Hepatocyte (in vitro differentiated cells): ENCODE results near the gene SELE. TPM values are rescaled to one million over a fixed set of nuclear protein-coding genes. Genes with fewer than 3 reads are reported as not detected.

Experiments used
- DNase-seq: peaks from one replicate; pipeline ENCODE4 v3.0.0-alpha.2; 2016; ENCODE audit warnings: low spot score
- H2AFZ ChIP-seq: fragments of 200-600 bp; sonication (generic); 2 replicates; pipeline ENCODE4 v1.6.0; 2016; ENCODE audit warnings: antibody characterized with exemption, mild to moderate bottlenecking
- H3K27ac ChIP-seq: fragments of 200-600 bp; sonication (generic); 2 replicates; pipeline ENCODE4 v1.5.1; 2016; ENCODE audit warnings: mild to moderate bottlenecking
- H3K27me3 ChIP-seq: fragments of 200-600 bp; sonication (generic); 2 replicates; pipeline ENCODE4 v1.6.1; 2016
- H3K36me3 ChIP-seq: fragments of 200-600 bp; sonication (generic); replicated peaks from 2 replicates; pipeline ENCODE4 v1.5.1; 2016; ENCODE audit warnings: low read depth; ENCODE audit not compliant: insufficient read depth
- H3K4me1 ChIP-seq: fragments of 200-600 bp; sonication (generic); 2 replicates; pipeline ENCODE4 v1.5.1; 2016; ENCODE audit warnings: mild to moderate bottlenecking, moderate library complexity; ENCODE audit not compliant: insufficient read depth
- H3K4me2 ChIP-seq: fragments of 200-600 bp; sonication (generic); 2 replicates; pipeline ENCODE4 v1.6.0; 2016
- H3K4me3 ChIP-seq: fragments of 200-600 bp; sonication (generic); 2 replicates; pipeline ENCODE4 v1.5.1; 2016; ENCODE audit warnings: mild to moderate bottlenecking
- H3K79me2 ChIP-seq: fragments of 200-600 bp; sonication (generic); 2 replicates; pipeline ENCODE4 v1.6.0; 2017; ENCODE audit warnings: mild to moderate bottlenecking
- H3K9me2 ChIP-seq: fragments of 200-600 bp; sonication (generic); replicated peaks from 2 replicates; pipeline ENCODE4 v1.6.0; 2017; ENCODE audit warnings: mild to moderate bottlenecking; ENCODE audit not compliant: insufficient read depth
- H3K9me3 ChIP-seq: fragments of 200-600 bp; sonication (generic); 2 replicates; pipeline ENCODE4 v1.5.1; 2016; ENCODE audit warnings: low read depth, mild to moderate bottlenecking
- H4K20me1 ChIP-seq: fragments of 200-600 bp; sonication (generic); 2 replicates; pipeline ENCODE4 v1.6.0; 2016; ENCODE audit warnings: mild to moderate bottlenecking; ENCODE audit not compliant: insufficient read depth, poor library complexity, severe bottlenecking
- EZH2 ChIP-seq: fragments of 200-600 bp; sonication (generic); IDR thresholded peaks from 2 replicates; pipeline ENCODE4 v1.6.1; 2016; ENCODE audit warnings: antibody characterized with exemption, mild to moderate bottlenecking, borderline replicate concordance
- EZH2phosphoT487 ChIP-seq: fragments of 200-600 bp; sonication (generic); IDR thresholded peaks from one replicate; pipeline ENCODE4 v1.6.1; 2018; ENCODE audit warnings: antibody characterized with exemption, mild to moderate bottlenecking, low read depth, moderate library complexity; ENCODE audit not compliant: unreplicated experiment, severe bottlenecking
- WGBS: methylation state at CpG from one replicate; pipeline ENCODE4 v1.1.6; 2016; ENCODE audit warnings: low lambda C conversion rate; ENCODE audit errors: missing lambda C conversion rate; 5-methylcytosine and 5-hydroxymethylcytosine counted together
- polyA plus RNA-seq: library from polyadenylated mRNA; unstranded; fragments of >200 nt; fragmentation: Nextera tagmentation; extraction: Ambion mirVana; gene quantifications from 2 replicates; pipeline ENCODE4 v1.2.1, GENCODE V29; 2016
- total RNA-seq: library from RNA; depleted of rRNA; stranded (reverse); fragments of >200 nt; gene quantifications from 2 replicates; pipeline ENCODE4 v1.2.3, GENCODE V29; 2014
- TF ChIP-seq, protein P1 (sequence below): fragments of 200-600 bp; sonication (generic); IDR thresholded peaks from 2 replicates; pipeline ENCODE4 v1.5.1; 2016; ENCODE audit warnings: antibody characterized with exemption, mild to moderate bottlenecking; ENCODE audit not compliant: poor library complexity

The SELE gene
- total and polyA plus RNA-seq, 2 experiments from 2014 or later: 0.03 TPM; not detected in 1

DNA sequence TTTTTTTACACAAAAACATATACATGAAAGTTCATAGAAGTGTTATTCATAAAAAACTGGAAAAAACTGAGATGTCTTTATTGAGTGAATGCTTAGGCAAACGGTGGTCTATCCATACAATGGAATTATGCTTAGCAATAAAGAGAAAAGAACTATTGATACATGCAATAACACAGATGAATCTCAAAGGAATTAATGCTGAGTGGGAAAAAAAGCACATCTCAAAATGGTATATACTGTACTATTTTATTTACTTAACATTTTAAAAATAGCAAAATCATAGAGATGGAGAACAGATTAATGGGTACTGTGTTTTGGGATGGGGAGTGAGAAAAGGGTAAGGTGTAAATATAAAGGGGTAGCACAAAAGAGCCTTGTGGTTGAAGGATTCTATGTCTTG is 31.0 kb upstream of the SELE start:
- no peak overlapping the region for H3K4me3 ChIP-seq
- H3K4me2 ChIP-seq: no peak overlapping the region
- TF ChIP-seq EZH2: no peak
- TF ChIP-seq, protein P1, sequence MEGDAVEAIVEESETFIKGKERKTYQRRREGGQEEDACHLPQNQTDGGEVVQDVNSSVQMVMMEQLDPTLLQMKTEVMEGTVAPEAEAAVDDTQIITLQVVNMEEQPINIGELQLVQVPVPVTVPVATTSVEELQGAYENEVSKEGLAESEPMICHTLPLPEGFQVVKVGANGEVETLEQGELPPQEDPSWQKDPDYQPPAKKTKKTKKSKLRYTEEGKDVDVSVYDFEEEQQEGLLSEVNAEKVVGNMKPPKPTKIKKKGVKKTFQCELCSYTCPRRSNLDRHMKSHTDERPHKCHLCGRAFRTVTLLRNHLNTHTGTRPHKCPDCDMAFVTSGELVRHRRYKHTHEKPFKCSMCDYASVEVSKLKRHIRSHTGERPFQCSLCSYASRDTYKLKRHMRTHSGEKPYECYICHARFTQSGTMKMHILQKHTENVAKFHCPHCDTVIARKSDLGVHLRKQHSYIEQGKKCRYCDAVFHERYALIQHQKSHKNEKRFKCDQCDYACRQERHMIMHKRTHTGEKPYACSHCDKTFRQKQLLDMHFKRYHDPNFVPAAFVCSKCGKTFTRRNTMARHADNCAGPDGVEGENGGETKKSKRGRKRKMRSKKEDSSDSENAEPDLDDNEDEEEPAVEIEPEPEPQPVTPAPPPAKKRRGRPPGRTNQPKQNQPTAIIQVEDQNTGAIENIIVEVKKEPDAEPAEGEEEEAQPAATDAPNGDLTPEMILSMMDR: no peak
- TF ChIP-seq EZH2phosphoT487: no peak
- no peaks in the 10 kb centered on the region for H3K36me3 ChIP-seq
- DNase-seq: no peak
- H3K27me3 ChIP-seq: no peaks in the 10 kb centered on the region
- H3K79me2 ChIP-seq: no peaks in the 10 kb centered on the region
- no peaks in the 10 kb centered on the region for H3K9me3 ChIP-seq
- no peaks in the 10 kb centered on the region for H3K9me2 ChIP-seq
- no peak overlapping the region for H2AFZ ChIP-seq
- peaks cover 14% of the 10 kb centered on the region for H3K4me1 ChIP-seq
- no peak overlapping the region for H3K27ac ChIP-seq
- 72% methylated on average over 1 of the region's 1 CpG for WGBS
- H4K20me1 ChIP-seq: no peaks in the 10 kb centered on the region

DNA sequence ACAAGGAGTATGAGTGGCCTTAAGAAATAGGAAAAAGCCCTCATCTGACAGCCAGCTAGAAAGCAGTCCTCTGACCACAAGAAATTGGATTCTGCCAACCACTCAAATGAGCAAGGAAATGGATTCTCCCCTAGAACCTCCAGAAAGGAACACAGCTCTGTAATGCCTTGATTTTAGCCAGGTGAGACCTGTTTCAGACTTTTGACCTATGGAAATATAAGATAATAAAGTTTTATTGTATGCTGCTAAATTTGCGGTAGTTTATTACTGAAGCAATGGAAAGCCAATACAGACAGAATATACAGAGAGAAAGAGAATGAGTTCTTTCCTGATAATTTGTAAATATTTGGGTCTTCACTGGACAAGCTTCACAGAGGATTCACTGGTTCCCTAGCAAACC is 28.8 kb upstream of the SELE start:
- Histone ChIP-seq H3K4me1 (peaks cover 14% of the 10 kb centered on the region), H3K4me3 (no peak overlapping the region), H3K9me3 (no peaks in the 10 kb centered on the region), H3K27me3 (no peaks in the 10 kb centered on the region), H2AFZ (no peak overlapping the region), H3K36me3 (no peaks in the 10 kb centered on the region), H3K79me2 (no peaks in the 10 kb centered on the region), H4K20me1 (no peaks in the 10 kb centered on the region), H3K9me2 (no peaks in the 10 kb centered on the region), H3K27ac (no peak overlapping the region), H3K4me2 (no peak overlapping the region)
- no peak for DNase-seq
- no peak for TF ChIP-seq EZH2
- TF ChIP-seq, protein P1: no peak
- TF ChIP-seq EZH2phosphoT487: no peak
- WGBS: 64% methylated on average over 1 of the region's 1 CpG

DNA sequence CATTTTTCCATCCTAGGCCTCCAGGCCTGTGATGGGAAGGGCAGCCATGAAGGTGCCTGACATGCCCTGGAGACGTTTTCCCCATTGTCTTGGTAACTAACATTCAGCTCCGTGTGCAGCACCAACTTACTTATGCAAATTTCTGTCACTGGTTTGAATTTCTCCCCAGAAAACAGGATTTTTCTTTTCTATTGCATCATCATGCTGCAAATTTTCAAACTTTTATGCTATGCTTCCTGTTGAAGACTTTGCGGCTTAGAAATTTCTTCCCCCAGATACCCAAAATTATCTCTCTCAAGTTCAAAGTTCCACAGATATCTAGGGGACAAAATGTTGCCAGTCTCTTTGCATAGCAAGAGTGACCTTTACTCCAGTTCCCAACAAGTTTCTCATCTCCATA is 25.2 kb upstream of the SELE start:
- no peaks in the 10 kb centered on the region for H4K20me1 ChIP-seq
- no peak overlapping the region for H3K4me3 ChIP-seq
- no peaks in the 10 kb centered on the region for H3K9me2 ChIP-seq
- no peak overlapping the region for H3K4me2 ChIP-seq
- no peaks in the 10 kb centered on the region for H3K79me2 ChIP-seq
- H3K4me1 ChIP-seq: peaks cover 5% of the 10 kb centered on the region
- DNase-seq: no peak
- H3K36me3 ChIP-seq: no peaks in the 10 kb centered on the region
- no peak overlapping the region for H3K27ac ChIP-seq
- no peaks in the 10 kb centered on the region for H3K27me3 ChIP-seq
- no peak overlapping the region for H2AFZ ChIP-seq
- 88% methylated on average over 3 of the region's 3 CpGs for WGBS
- no peak for TF ChIP-seq EZH2
- TF ChIP-seq EZH2phosphoT487: no peak
- TF ChIP-seq, protein P1: no peak
- no peaks in the 10 kb centered on the region for H3K9me3 ChIP-seq

DNA sequence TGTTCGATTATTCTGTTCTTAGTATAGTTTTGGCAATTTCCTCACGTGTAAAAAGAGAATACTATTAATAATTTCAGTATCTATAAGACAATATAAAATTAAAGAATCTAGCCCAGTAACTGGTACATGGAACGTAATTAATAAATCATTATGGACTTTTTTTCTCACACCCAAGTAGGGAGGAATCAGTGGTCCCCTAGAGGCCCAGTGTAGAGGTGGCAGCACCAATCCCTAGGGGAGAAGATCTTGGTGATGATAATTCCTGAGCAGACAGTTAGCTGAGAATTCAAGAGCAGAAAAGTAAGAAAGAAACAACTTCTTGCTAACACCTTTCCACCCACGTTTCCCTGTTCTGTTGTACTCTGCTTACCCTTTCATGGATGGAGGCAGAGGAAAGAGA is 19.7 kb upstream of the SELE start:
- H3K79me2 ChIP-seq: no peaks in the 10 kb centered on the region
- WGBS: 70% methylated on average over 4 of the region's 4 CpGs

More for the DNA sequence above, 19.7 kb upstream of the SELE start:
- DNase-seq: no peak
- Histone ChIP-seq H2AFZ (no peak overlapping the region), H3K4me2 (no peak overlapping the region), H3K27ac (no peak overlapping the region), H4K20me1 (no peaks in the 10 kb centered on the region), H3K36me3 (no peaks in the 10 kb centered on the region), H3K27me3 (no peaks in the 10 kb centered on the region), H3K4me3 (no peak overlapping the region), H3K9me3 (no peaks in the 10 kb centered on the region), H3K4me1 (no peaks in the 10 kb centered on the region), H3K9me2 (no peaks in the 10 kb centered on the region)
- no peak for TF ChIP-seq EZH2phosphoT487
- TF ChIP-seq EZH2: no peak
